ENCODE measurements around the gene SNRPN. TPM values are rescaled to one million over a fixed set of nuclear protein-coding genes. Genes with fewer than 3 reads are reported as not detected.

SNRPN gene
- total RNA-seq, 1 experiment from 2014 or later: 800 TPM

- TF ChIP-seq AFF4 (CRISPR knock-in tag; IDR thresholded peaks at IDR 0.05; ENCODE audit: borderline replicate concordance) (no peak), ETV6 (CRISPR knock-in tag; IDR thresholded peaks at IDR 0.05) (no peak), ZBTB21 (CRISPR knock-in tag; IDR thresholded peaks at IDR 0.05; ENCODE audit: borderline replicate concordance) (no peak), AR (CRISPR knock-in tag; IDR thresholded peaks at IDR 0.05) (peak; percentile 66), STAT6 (CRISPR knock-in tag; conservative IDR thresholded peaks at IDR 0.05; ENCODE audit: low read depth) (no peak), IRF1 (CRISPR knock-in tag; IDR thresholded peaks at IDR 0.05) (no peak), PRDM15 (CRISPR knock-in tag; IDR thresholded peaks at IDR 0.05) (no peak), ZSCAN18 (CRISPR knock-in tag; IDR thresholded peaks at IDR 0.05) (no peak), ZNF263 (CRISPR knock-in tag; IDR thresholded peaks at IDR 0.05; ENCODE audit: low read depth) (no peak), SOX15 (CRISPR knock-in tag; IDR thresholded peaks at IDR 0.05) (no peak), ERG (CRISPR knock-in tag; IDR thresholded peaks at IDR 0.05) (0 out of 2 replicates have a peak, but pooled peaks have one; percentile 1)
- TF ChIP-seq, protein P1, sequence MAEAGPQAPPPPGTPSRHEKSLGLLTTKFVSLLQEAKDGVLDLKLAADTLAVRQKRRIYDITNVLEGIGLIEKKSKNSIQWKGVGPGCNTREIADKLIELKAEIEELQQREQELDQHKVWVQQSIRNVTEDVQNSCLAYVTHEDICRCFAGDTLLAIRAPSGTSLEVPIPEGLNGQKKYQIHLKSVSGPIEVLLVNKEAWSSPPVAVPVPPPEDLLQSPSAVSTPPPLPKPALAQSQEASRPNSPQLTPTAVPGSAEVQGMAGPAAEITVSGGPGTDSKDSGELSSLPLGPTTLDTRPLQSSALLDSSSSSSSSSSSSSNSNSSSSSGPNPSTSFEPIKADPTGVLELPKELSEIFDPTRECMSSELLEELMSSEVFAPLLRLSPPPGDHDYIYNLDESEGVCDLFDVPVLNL (CRISPR knock-in tag; IDR thresholded peaks at IDR 0.05; ENCODE audit: borderline replicate concordance, low read depth): no peak
- TF ChIP-seq, protein P2, sequence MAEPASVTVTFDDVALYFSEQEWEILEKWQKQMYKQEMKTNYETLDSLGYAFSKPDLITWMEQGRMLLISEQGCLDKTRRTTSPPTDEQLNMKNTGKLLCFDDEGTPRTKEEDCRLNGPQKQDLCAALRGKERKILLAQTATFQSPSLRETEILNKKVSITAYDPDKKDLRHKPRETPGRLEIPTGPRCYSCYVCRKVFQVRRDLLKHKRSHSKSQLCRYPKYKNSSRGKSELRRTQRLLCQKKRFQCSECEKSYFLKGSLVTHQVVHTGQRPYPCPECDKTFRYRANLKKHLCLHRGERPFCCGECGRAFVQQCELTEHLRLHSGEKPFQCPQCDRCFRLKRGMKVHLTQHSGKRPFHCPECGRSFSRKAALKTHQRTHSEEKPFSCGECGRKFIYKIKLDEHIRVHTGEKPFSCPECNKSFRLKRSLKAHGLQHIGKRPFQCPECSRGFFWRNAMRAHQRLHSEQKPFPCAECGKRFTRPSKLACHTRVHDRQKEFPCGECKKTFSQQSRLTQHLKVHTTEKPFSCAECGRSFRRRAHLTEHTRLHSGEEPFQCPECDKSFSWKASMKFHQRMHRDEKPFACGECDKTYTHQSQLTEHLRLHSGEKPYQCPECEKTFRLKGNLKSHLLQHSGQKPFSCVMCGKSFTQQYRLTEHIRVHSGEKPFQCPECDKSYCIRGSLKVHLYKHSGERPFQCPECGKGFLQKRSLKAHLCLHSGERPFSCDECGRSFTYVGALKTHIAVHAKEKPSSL (CRISPR knock-in tag; conservative IDR thresholded peaks at IDR 0.05): 0 out of 2 replicates have a peak, but pooled peaks have one; percentile 76
These were observed 17.0 kb downstream of the SNRPN start (continued) for GRCh38 chr15:24971772-24972171.
